Measurements from ENCODE around the gene LSAMP.

The LSAMP gene

GRCh38 chr3:116393199-116393598, 52.1 kb downstream of the LSAMP start:
- peaks cover 21% of the 10 kb centered on the region for H3K79me1 ChIP-seq (replicated peaks; ENCODE audit: low read length, poor library complexity, severe bottlenecking)
- peak overlapping the region; percentile 46 for H4K8ac ChIP-seq (ENCODE audit: low read length)
- no peak overlapping the region for H2AK5ac ChIP-seq (ENCODE audit: low read length, severe bottlenecking)
- H2BK5ac ChIP-seq (ENCODE audit: low read depth, low read length, poor library complexity, severe bottlenecking), result no peak overlapping the region
- H4K91ac ChIP-seq (ENCODE audit: low read length), result no peak overlapping the region
- WGBS, result 86% methylated on average over 3 of the region's 3 CpGs
- H3K4me2 ChIP-seq (ENCODE audit: low read length, poor library complexity, severe bottlenecking), result no peak overlapping the region
- H3K18ac ChIP-seq (ENCODE audit: low read depth in 1 of 2, low read length in 2 of 2), result no peak overlapping the region
- no peak overlapping the region for H3K4me3 ChIP-seq (ENCODE audit: insufficient read depth in 1 of 2, low read depth in 1 of 2, low read length in 2 of 2)
- H3K4me1 ChIP-seq (ENCODE audit: control insufficient read depth, insufficient read depth, low read depth, low read length), result peaks cover 2% of the 10 kb centered on the region
- H3K27ac ChIP-seq (ENCODE audit: low read length, poor library complexity, severe bottlenecking), result no peak overlapping the region
- H3K36me3 ChIP-seq (ENCODE audit: control insufficient read depth in 1 of 2, insufficient read depth in 2 of 2, low read depth in 1 of 2, low read length in 2 of 2), result peaks cover 0 to 14% of the 10 kb centered on the region in 2 experiments
- no peak overlapping the region for H2BK15ac ChIP-seq (ENCODE audit: low read depth, poor library complexity, severe bottlenecking)
- no peak overlapping the region for H3K14ac ChIP-seq (ENCODE audit: low read length in 2 of 2)
- H3K23ac ChIP-seq (ENCODE audit: low read length in 2 of 2), result no peak overlapping the region
- no peak overlapping the region for H2BK120ac ChIP-seq (ENCODE audit: low read depth, low read length)
- no peak overlapping the region for H2BK12ac ChIP-seq (ENCODE audit: low read length in 2 of 2)
- no peak for DNase-seq
- no peak overlapping the region for H3K4ac ChIP-seq (ENCODE audit: low read depth in 1 of 2, low read length in 2 of 2)
- H3K27me3 ChIP-seq (ENCODE audit: control insufficient read depth in 1 of 2, insufficient read depth in 1 of 2, low read length in 2 of 2), result no peaks in the 10 kb centered on the region
- H2AFZ ChIP-seq (ENCODE audit: low read depth, low read length), result no peak overlapping the region
- peaks cover 10% of the 10 kb centered on the region for H3K9me3 ChIP-seq (ENCODE audit: control insufficient read depth, low read length)
- H3K9ac ChIP-seq (ENCODE audit: low read length), result no peak overlapping the region

- H2BK120ac ChIP-seq (ENCODE audit: low read depth, low read length), result no peak overlapping the region
- H4K8ac ChIP-seq (ENCODE audit: low read length), result no peak overlapping the region
- no peak overlapping the region for H3K9ac ChIP-seq (ENCODE audit: low read length)
- peaks cover 0 to 14% of the 10 kb centered on the region in 2 experiments for H3K36me3 ChIP-seq (ENCODE audit: control insufficient read depth in 1 of 2, insufficient read depth in 2 of 2, low read depth in 1 of 2, low read length in 2 of 2)
- H3K27ac ChIP-seq (ENCODE audit: low read length, poor library complexity, severe bottlenecking), result no peak overlapping the region
- H3K18ac ChIP-seq (ENCODE audit: low read depth in 1 of 2, low read length in 2 of 2), result no peak overlapping the region
- no peak overlapping the region for H3K23ac ChIP-seq (ENCODE audit: low read length in 2 of 2)
- no peak overlapping the region for H3K14ac ChIP-seq (ENCODE audit: low read length in 2 of 2)
- H3K4me2 ChIP-seq (ENCODE audit: low read length, poor library complexity, severe bottlenecking), result no peak overlapping the region
- no peak overlapping the region for H4K91ac ChIP-seq (ENCODE audit: low read length)
- no peak overlapping the region for H2BK12ac ChIP-seq (ENCODE audit: low read length in 2 of 2)
- H2AK5ac ChIP-seq (ENCODE audit: low read length, severe bottlenecking), result no peak overlapping the region
- H3K79me1 ChIP-seq (replicated peaks; ENCODE audit: low read length, poor library complexity, severe bottlenecking), result peaks cover 21% of the 10 kb centered on the region
- H3K4ac ChIP-seq (ENCODE audit: low read depth in 1 of 2, low read length in 2 of 2), result no peak overlapping the region
- no peak overlapping the region for H2BK5ac ChIP-seq (ENCODE audit: low read depth, low read length, poor library complexity, severe bottlenecking)
- no peak overlapping the region for H2BK15ac ChIP-seq (ENCODE audit: low read depth, poor library complexity, severe bottlenecking)
- no peaks in the 10 kb centered on the region for H3K27me3 ChIP-seq (ENCODE audit: control insufficient read depth in 1 of 2, insufficient read depth in 1 of 2, low read length in 2 of 2)
- 86% methylated on average over 3 of the region's 3 CpGs for WGBS
- peaks cover 10% of the 10 kb centered on the region for H3K9me3 ChIP-seq (ENCODE audit: control insufficient read depth, low read length)
- no peak for DNase-seq
- no peak overlapping the region for H3K4me3 ChIP-seq (ENCODE audit: insufficient read depth in 1 of 2, low read depth in 1 of 2, low read length in 2 of 2)
- no peak overlapping the region for H2AFZ ChIP-seq (ENCODE audit: low read depth, low read length)
- peaks cover 2% of the 10 kb centered on the region for H3K4me1 ChIP-seq (ENCODE audit: control insufficient read depth, insufficient read depth, low read depth, low read length)
These were observed 53.0 kb downstream of the LSAMP start for GRCh38 chr3:116392291-116392690.

GRCh38 chr3:116391296-116392201, 53.7 kb downstream of the LSAMP start:
- Histone ChIP-seq H3K4me1 (ENCODE audit: control insufficient read depth, insufficient read depth, low read depth, low read length) (peaks cover 2% of the 10 kb centered on the region), H3K23ac (ENCODE audit: low read length in 2 of 2) (no peak overlapping the region), H4K8ac (ENCODE audit: low read length) (no peak overlapping the region), H4K91ac (ENCODE audit: low read length) (no peak overlapping the region), H3K4ac (ENCODE audit: low read depth in 1 of 2, low read length in 2 of 2) (no peak overlapping the region), H2BK12ac (ENCODE audit: low read length in 2 of 2) (no peak overlapping the region), H2AK5ac (ENCODE audit: low read length, severe bottlenecking) (no peak overlapping the region), H2BK15ac (ENCODE audit: low read depth, poor library complexity, severe bottlenecking) (no peak overlapping the region), H2AFZ (ENCODE audit: low read depth, low read length) (no peak overlapping the region), H2BK120ac (ENCODE audit: low read depth, low read length) (no peak overlapping the region), H3K27ac (ENCODE audit: low read length, poor library complexity, severe bottlenecking) (no peak overlapping the region), H3K9ac (ENCODE audit: low read length) (no peak overlapping the region), H3K9me3 (ENCODE audit: control insufficient read depth, low read length) (peaks cover 10% of the 10 kb centered on the region), H3K36me3 (ENCODE audit: control insufficient read depth in 1 of 2, insufficient read depth in 2 of 2, low read depth in 1 of 2, low read length in 2 of 2) (peaks cover 0 to 14% of the 10 kb centered on the region in 2 experiments), H2BK5ac (ENCODE audit: low read depth, low read length, poor library complexity, severe bottlenecking) (no peak overlapping the region), H3K79me1 (replicated peaks; ENCODE audit: low read length, poor library complexity, severe bottlenecking) (peaks cover 21% of the 10 kb centered on the region), H3K14ac (ENCODE audit: low read length in 2 of 2) (no peak overlapping the region), H3K4me2 (ENCODE audit: low read length, poor library complexity, severe bottlenecking) (no peak overlapping the region), H3K27me3 (ENCODE audit: control insufficient read depth in 1 of 2, insufficient read depth in 1 of 2, low read length in 2 of 2) (no peaks in the 10 kb centered on the region), H3K18ac (ENCODE audit: low read depth in 1 of 2, low read length in 2 of 2) (no peak overlapping the region), H3K4me3 (ENCODE audit: insufficient read depth in 1 of 2, low read depth in 1 of 2, low read length in 2 of 2) (no peak overlapping the region)
- 93% methylated on average over 23 of the region's 23 CpGs for WGBS
- DNase-seq, result no peak

GRCh38 chr3:116390318-116390717, 55.0 kb downstream of the LSAMP start:
- H3K23ac ChIP-seq (ENCODE audit: low read length in 2 of 2), result no peak overlapping the region
- H2BK15ac ChIP-seq (ENCODE audit: low read depth, poor library complexity, severe bottlenecking), result no peak overlapping the region
- no peak overlapping the region for H4K91ac ChIP-seq (ENCODE audit: low read length)
- DNase-seq, result no peak
- H2BK5ac ChIP-seq (ENCODE audit: low read depth, low read length, poor library complexity, severe bottlenecking), result no peak overlapping the region
- no peak overlapping the region for H2BK120ac ChIP-seq (ENCODE audit: low read depth, low read length)
- H3K4me2 ChIP-seq (ENCODE audit: low read length, poor library complexity, severe bottlenecking), result no peak overlapping the region
- H3K36me3 ChIP-seq (ENCODE audit: control insufficient read depth in 1 of 2, insufficient read depth in 2 of 2, low read depth in 1 of 2, low read length in 2 of 2), result peaks cover 0 to 14% of the 10 kb centered on the region in 2 experiments
- H3K9ac ChIP-seq (ENCODE audit: low read length), result no peak overlapping the region
- H3K4ac ChIP-seq (ENCODE audit: low read depth in 1 of 2, low read length in 2 of 2), result no peak overlapping the region
- peaks cover 2% of the 10 kb centered on the region for H3K4me1 ChIP-seq (ENCODE audit: control insufficient read depth, insufficient read depth, low read depth, low read length)
- H3K4me3 ChIP-seq (ENCODE audit: insufficient read depth in 1 of 2, low read depth in 1 of 2, low read length in 2 of 2), result no peak overlapping the region
- H2AFZ ChIP-seq (ENCODE audit: low read depth, low read length), result no peak overlapping the region
- peaks cover 10% of the 10 kb centered on the region for H3K9me3 ChIP-seq (ENCODE audit: control insufficient read depth, low read length)
- H4K8ac ChIP-seq (ENCODE audit: low read length), result no peak overlapping the region
- 95% methylated on average over 1 of the region's 1 CpG for WGBS
- no peak overlapping the region for H3K14ac ChIP-seq (ENCODE audit: low read length in 2 of 2)
- H2AK5ac ChIP-seq (ENCODE audit: low read length, severe bottlenecking), result no peak overlapping the region
- H3K18ac ChIP-seq (ENCODE audit: low read depth in 1 of 2, low read length in 2 of 2), result no peak overlapping the region
- no peaks in the 10 kb centered on the region for H3K27me3 ChIP-seq (ENCODE audit: control insufficient read depth in 1 of 2, insufficient read depth in 1 of 2, low read length in 2 of 2)
- no peak overlapping the region for H3K27ac ChIP-seq (ENCODE audit: low read length, poor library complexity, severe bottlenecking)
- peaks cover 22% of the 10 kb centered on the region for H3K79me1 ChIP-seq (replicated peaks; ENCODE audit: low read length, poor library complexity, severe bottlenecking)
- H2BK12ac ChIP-seq (ENCODE audit: low read length in 2 of 2), result no peak overlapping the region

Data from mesenchymal stem cell (in vitro differentiated cells and primary cell).